ENCODE data around the gene EIF2D.

EIF2D gene

GRCh38 chr1:206609229-206609991 lies 2.9 kb downstream of the EIF2D start:
- DNase-seq (ENCODE audit: low spot score), result peak; percentile 63
- TF ChIP-seq CTCF (IDR thresholded peaks at IDR 0.05; ENCODE audit: extremely low read depth, insufficient read depth, missing control alignments), result no peak
- in situ Hi-C loops (cut with MboI; ENCODE audit: low pct_unique_long_range_greater_than_20kb, low sequenced_read_pairs, unreplicated experiment), result no loop called here

GRCh38 chr1:206608108-206608698 lies 4.1 kb downstream of the EIF2D start:
- peak; percentile 84 for TF ChIP-seq CTCF (IDR thresholded peaks at IDR 0.05; ENCODE audit: extremely low read depth, insufficient read depth, missing control alignments)
- in situ Hi-C loops (cut with MboI; ENCODE audit: low pct_unique_long_range_greater_than_20kb, low sequenced_read_pairs, unreplicated experiment), result no loop called here
- peak; percentile 49 for DNase-seq (ENCODE audit: low spot score)

- TF ChIP-seq CTCF (IDR thresholded peaks at IDR 0.05; ENCODE audit: extremely low read depth, insufficient read depth, missing control alignments), result peak; percentile 45
- in situ Hi-C loops (cut with MboI; ENCODE audit: low pct_unique_long_range_greater_than_20kb, low sequenced_read_pairs, unreplicated experiment), result no loop called here
- DNase-seq (ENCODE audit: low spot score), result no peak
Measured at GRCh38 chr1:206606867-206607266, 5.4 kb downstream of the EIF2D start.

DNA sequence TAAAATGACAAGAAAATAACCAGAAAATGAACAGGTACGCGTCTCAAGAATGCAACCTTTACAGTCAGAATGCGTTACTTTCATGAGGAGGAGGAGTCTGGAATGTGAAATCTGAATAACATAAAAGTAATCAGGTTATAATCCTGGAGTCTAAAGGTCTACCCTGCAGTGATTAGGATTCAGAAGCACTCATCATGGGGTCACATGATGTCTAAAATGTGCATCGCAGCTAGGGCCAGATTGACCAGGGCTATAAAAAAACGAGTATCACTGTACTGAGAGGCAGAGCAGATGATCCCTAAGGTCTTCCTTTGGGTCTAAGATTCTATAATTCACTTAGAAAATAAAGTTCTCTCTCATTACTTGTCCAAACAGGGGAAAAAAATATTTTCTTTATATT lies 7.4 kb downstream of the EIF2D start:
- no peak for TF ChIP-seq CTCF (IDR thresholded peaks at IDR 0.05; ENCODE audit: extremely low read depth, insufficient read depth, missing control alignments)
- in situ Hi-C loops (cut with MboI; ENCODE audit: low pct_unique_long_range_greater_than_20kb, low sequenced_read_pairs, unreplicated experiment), result no loop called here
- no peak for DNase-seq (ENCODE audit: low spot score)

DNA sequence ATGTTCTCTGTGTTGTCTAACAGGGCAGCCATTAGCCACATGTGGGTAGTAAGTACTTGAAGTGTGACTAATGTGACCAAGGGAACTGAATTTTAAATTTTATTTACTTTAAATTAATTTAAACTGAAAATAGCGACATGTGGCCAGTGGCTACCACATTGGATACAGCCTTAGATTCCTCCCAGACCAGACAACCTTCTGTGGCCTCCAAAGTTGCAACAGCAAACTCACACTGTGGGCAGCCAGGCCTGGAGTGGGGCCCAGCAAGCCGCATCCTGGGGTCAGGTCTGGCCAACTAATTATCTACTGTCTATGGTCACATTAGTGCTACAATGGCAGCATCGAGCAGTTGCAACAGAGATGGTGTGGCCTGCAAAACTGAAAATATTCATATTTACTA lies 11.7 kb downstream of the EIF2D start:
- in situ Hi-C loops (cut with MboI; ENCODE audit: low pct_unique_long_range_greater_than_20kb, low sequenced_read_pairs, unreplicated experiment), result no loop called here
- no peak for TF ChIP-seq CTCF (IDR thresholded peaks at IDR 0.05; ENCODE audit: extremely low read depth, insufficient read depth, missing control alignments)
- DNase-seq (ENCODE audit: low spot score), result no peak

GRCh38 chr1:206596319-206596666 lies 16.0 kb downstream of the EIF2D start:
- no peak for TF ChIP-seq CTCF (IDR thresholded peaks at IDR 0.05; ENCODE audit: extremely low read depth, insufficient read depth, missing control alignments)
- DNase-seq (ENCODE audit: low spot score), result no peak
- in situ Hi-C loops (cut with MboI; ENCODE audit: low pct_unique_long_range_greater_than_20kb, low sequenced_read_pairs, unreplicated experiment), result no loop called here

Measured in GM13977 (cell line).